OCI-LY3 (cell line): Measurements from ENCODE around the gene PERP.

Source experiments
- CTCF ChIP-seq: fragments of 200-600, 300-600 bp; sonication (generic); IDR thresholded peaks from 2 replicates; pipeline ENCODE4 v1.5.1; 2014; ENCODE audit warnings: antibody characterized with exemption, low read length, low read depth
- EZH2phosphoT487 ChIP-seq: fragments of 200-600 bp; shearing (Covaris generic); IDR thresholded peaks from 2 replicates; pipeline ENCODE4 v1.6.1; 2018; ENCODE audit warnings: antibody characterized with exemption, mixed run types, low read depth

GRCh38 chr6:138145402-138145801, 38.2 kb upstream of the PERP start:
- TF ChIP-seq CTCF (no peak), EZH2phosphoT487 (no peak)
